Activated CD4-positive, CD25-positive, alpha-beta regulatory T cell (primary cell): Measurements from ENCODE around the gene GMEB2.

ENCODE experiments used
- DNase-seq, 4 experiments: peaks; one replicate each; lab custom pipeline; 2025; lab: John Stamatoyannopoulos, UW

Gene GMEB2

DNA sequence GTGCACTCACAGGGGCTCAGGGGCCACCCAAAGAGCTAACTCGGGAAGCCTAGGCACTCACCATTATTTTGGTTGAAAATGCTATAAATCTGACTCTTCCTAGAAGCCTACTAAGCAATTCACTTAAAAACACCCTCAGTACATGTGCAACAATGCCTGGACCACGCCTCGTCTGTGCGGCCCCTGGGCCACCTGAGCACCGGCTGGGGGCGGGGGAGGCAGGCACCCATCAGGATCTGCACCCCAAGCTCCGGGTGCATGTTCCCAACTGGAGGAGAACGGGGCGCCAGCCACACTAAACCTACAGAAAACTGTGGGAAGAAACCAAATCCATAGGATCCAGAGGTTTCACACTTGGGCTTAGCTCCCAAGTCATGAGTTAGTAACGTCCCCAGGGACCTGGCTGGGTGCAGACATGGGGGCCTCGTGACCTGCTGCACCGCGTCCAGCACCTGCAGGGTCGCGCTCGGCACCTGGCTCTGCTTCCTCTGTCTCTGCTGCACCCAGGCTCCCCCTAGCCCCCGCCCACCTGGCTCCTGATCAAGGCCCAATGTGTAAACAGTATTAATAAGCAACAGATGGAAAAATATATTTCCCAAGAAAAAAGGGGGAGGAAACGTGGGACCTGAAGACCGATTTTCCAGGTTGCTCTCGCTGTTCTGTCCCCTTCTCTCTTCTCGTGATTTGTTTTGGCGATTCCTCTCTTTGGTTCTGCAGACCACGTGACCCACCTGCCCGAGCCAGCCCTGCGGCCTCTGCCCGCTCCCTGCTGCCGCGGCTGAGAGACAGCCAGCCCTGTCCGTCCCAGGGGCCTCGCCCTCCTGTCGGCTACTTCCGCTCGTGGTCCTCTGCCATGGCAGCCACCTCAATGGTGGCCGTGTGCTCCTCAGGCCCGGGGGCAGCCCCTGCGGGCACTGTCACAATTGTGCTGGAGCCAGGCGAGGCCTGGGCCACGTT is 37.4 kb downstream of the GMEB2 start:
- DNase-seq = no peak

DNA sequence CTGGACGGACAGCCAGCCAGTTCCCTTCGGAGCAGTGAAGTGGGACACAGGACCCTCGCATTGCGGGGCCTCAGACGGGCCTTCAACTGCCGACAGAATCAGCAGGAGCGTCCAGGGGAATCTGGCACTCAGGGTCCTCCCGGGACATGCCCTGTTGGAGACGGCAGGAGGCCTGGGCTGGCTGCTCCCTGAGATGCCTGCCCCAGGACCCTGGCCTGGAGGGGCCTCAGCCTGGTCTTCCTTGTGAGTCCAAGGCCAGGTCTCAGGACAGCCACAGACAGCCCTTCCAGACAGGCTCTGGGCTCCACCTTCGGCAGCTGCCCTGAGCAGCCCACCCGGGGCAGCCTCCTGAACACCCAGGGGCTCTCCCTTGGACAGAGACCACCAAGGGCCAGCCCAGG is 38.3 kb downstream of the GMEB2 start:
- no peak for DNase-seq

DNA sequence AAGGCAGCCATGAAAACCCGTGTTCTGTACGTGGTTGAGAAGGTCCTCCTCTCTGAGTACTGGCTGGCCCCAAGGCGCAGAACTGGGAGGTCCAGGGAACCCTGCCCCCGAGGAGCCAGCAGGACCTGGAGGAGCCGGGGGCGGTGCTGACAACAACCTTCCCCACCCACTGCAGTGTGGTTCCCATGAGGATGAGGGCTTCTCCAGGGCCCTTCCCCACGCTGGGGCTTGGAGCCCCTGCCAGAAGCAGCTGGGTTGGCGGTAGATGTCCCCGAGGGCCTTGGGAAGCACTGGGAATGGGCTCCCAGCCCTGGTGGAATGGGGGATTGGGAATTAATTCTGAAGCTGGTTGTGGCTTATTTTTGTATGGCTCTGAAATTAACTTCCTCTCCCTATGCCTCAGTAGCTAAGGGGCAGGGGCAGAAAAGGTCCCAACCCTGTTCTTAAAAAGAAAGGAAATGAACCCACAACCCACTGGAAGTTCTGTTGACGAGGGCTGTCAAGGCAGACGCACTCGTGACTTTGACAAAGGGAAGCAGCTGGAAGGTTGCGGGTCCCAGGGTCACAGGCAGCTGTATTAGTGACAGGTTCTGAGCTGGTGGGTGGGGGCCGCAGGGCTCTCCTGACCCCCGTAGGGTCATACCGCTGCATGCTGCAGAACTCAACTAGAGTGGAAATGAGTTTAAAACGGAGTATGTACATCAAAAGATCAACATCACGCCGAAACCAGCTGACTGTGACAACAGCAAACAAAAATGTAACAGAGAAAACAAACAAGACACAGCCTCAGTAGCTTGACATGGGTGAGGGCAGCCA is 38.9 kb downstream of the GMEB2 start:
- no peak for DNase-seq

DNA sequence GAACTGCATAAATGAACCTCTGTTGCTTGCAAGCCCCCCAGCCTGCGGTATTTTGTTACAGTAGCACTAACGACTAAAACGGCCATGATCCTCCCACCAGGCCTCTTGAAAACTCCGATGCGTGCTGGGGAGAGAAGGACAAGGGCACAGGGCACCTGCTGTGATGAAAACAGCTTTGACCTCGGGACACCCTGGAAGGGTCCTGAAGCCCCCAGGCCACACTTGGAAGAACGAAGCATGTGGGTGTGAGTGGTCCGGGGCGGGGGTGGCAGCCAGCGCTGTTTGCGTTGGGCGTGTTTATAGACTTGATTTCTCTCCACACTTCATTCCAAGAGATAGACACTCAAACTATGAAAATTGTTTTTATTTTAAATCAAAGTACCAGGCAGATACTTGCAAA is 39.6 kb downstream of the GMEB2 start:
- no peak for DNase-seq

DNA sequence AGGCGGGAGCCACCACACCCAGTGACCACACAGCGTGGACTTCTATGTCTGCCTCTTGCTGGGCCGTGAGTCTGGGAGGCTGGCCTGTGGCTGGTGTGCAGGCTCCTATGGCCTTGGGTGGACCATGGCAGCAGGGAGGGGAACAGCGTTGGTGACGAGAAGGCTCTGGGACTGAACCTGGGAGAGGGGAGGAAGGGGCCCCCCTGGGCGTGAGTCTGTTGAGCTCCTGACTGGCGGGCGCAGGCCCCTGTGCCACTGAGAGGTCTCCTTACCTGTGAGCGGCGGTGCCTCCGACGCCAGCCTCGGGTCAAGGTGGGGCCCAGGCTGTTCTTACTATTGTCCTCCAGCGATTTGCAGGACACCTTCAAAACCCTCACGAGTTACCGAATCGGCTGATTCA is 40.1 kb downstream of the GMEB2 start:
- DNase-seq = no peak

DNA sequence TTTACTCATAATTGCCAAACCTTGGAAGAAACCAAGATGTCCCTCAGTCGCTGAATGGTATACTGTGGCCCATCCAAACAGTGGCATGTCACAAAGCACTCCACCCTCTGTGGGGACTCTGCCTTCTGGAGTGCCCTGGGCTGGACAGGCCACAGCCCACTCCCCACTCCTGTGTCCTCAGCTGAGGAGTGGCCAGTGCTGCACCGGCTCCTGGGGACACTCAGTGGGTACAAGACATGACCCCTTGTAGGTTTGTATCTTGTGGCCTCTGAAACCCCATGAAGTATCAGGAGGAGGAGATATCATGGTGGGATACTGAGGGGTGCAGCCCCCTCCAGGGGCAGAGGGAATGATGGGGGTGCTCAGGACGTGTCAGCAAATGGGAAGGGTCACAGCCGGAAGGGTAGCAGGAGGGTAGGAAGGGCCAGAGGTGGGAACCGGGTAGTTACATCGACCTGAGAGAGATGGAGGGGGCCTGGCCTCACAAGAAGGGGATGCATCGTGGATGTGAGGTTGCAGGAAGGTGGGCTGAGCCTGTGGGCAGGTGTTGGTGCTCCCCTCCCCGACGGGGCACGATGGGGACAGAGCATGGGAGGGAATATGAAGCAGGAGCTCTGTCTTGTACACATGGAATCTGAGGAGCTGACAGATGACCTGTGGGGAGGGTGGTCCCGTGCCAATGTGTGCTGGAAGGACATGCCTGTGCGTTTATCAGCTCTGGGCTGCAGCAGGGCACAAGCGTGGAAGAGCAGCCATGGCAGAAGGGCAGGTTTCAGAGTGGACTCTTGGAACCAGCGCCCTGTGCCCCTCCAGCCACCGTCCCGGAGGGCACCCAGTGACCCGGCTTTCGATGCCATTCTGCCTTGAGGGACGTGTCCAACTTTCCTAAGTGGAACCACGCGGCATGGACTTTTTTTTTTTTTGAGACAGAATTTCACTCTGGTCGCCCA is 41.0 kb downstream of the GMEB2 start:
- no peak for DNase-seq

DNA sequence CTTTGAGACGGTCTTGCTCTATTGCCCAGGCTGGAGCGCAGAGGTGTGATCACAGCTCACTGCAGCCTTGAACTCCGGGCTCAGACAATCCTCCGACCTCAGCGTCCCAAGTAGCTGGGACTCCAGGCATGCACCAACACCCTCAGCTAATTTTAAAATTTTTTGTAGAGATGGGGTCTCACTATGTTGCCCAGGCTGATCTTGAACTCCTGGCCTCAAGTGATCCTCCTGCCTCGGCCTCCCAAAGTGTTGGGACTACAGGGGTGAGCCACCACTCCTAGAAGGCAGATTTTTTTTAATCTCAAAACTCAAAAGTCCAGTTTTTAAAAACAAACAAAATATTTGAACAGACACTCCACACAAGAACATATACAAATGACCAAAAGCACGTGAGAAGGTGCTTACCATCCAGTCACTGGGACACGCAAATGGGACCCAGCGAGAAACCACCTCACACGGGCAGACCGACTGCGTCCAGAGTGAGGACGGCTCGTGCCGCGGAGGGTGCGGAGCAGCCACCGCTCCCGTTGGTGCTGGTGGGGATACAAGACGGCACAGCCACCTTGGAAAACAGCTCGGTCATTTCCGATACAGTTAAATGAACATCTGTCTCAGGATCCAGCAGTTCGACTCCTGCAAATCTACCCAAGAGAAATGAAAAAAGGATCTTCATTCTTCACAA is 44.4 kb downstream of the GMEB2 start:
- DNase-seq = no peak

DNA sequence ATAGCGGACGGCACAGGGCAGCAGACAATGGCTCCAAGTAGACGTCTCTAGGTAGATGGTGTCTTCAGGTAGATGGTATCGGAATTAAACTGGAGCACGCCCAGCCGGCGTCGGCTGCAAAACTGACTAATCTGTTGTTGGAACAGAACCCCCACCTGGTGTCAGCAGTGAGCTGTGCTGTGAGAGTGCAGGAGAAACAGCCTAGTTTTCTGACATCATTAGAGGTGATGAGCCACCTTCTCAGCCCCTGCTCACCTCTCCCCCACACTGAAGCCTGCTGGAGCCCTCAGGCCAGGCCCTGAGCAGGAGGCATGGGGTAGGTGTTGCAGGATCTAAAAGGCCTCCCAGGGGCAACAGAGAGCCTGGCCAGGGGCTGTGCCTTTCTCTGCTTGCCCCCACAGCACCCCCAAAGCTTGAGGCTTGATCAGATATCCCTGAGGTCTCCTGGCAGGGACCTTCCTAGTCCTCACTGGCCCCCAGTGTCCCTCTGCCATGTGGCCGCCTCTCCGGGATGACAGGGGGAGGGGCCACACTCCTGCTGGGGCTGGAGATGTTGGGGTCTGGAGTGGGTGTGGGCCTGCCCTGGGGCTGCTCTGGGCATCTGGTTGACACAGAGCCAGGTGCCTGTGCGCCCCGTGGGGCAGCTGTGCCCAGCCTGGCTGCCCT is 46.0 kb downstream of the GMEB2 start:
- peak in 3 of 4 experiments; percentile 42 to 59 (median 49) for DNase-seq

DNA sequence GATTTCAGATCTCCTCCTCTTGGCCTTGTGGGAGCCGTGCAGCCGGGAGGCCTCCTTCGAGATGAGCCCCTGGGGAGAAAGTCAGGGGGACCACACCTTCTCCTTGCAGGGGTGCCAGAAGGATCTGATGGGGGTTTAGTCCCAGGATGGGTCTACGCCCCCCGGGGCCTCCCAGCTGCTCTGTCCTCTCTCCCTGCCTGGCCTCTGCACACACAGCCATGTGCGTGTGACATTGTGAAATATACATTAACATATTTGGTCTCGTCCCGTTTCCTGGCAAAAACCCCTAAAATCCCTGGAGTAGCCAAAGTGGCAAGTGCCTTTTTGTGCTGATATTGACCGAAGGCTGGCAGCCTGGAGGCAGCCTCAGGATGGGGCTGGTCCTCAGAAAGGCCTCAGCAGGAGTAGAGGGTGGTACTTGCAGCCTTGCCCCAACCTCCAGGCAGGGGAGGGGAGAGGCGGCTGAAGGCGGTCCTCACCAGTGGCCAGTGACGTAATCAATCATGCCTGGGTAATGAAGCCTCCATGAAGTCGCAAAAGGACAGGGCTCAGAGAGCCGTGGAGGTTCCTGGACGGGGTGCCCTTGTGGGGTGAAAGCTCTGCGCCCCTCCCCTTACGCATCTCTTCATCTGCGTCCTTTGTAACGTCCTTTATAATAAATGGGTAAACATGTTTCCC is 47.7 kb downstream of the GMEB2 start:
- no peak for DNase-seq

DNA sequence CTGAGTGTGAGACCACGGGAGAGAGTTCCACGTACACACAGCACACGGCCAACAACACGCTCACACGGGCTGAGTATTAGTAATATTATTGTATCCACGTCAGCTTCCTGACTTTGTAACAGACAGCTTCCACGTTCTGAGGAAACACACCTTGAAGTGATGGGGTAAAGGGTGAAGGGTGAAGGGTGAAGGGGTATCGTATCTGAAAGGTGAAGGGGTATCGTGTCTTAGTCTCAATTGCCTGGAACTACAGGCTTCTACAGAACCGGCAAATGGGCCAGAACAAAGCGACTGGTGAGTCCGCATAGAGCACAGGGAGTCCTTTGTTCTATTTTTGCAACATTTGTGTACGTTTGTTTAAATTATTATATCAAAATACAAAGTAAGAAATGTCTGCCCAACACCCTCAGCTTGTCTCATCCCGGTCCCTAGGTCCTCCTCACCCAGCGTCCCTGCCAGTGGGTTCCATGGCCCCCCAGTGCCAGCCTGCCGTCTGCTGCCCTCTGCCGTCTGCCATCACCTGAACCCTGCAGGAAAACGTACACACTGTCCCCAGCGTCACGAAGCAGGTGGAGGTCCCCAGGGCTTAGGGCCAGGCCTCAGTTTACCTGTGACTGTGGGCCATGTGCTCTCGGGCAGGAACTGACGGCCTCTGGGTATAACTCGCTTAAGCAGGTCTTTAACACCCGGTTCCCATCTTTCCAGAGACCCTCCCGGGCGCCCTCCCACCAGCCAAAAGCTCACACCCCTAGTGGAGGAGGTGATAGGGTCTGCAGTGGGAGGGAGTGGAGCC is 48.5 kb downstream of the GMEB2 start:
- no peak for DNase-seq

DNA sequence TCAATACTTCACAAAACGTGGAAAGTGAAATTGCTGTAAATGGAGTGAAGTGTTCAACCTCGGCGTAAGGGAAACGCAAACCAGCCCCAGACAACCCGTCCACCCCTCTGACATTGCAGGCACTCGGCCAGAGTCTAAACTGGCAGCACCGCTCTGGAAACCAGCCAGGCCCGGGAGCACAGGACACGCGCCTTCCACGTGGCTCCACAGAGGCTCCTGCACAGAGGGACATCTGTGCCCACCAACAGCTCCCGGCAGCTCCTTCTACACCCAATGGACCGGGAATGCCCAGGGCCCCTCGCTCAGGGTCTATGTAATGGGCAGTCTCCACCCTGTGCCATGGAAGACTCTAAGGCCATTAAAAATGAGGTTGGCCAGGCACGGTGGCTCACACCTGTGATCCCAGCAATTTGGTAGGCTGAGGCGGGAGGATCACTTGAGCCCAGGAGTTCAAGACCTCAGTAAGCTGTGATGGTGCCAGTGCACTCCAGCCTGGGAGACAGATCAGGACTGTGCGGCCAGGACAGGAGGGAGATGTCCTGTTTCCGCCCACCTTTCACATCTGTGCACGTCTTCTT is 49.5 kb downstream of the GMEB2 start:
- no peak for DNase-seq

DNA sequence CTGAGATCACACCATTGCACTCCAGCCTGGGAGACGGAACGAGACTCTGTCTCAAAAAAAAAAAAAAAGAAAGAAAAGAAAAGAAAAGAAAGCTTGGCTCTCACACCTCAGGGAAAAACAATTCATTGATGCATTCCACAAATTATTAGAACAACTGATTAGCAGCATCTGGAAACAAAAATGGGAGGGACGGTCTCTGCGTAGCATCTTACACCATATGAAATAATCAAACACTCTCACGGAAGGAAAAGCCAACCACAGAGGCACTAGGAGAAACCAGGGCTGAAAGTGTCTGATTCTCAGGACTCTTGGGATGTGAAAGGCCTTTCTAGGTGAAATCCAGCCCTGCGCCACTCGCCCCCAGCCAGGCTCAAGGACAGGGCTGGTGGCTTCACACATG is 50.6 kb downstream of the GMEB2 start:
- DNase-seq = no peak

DNA sequence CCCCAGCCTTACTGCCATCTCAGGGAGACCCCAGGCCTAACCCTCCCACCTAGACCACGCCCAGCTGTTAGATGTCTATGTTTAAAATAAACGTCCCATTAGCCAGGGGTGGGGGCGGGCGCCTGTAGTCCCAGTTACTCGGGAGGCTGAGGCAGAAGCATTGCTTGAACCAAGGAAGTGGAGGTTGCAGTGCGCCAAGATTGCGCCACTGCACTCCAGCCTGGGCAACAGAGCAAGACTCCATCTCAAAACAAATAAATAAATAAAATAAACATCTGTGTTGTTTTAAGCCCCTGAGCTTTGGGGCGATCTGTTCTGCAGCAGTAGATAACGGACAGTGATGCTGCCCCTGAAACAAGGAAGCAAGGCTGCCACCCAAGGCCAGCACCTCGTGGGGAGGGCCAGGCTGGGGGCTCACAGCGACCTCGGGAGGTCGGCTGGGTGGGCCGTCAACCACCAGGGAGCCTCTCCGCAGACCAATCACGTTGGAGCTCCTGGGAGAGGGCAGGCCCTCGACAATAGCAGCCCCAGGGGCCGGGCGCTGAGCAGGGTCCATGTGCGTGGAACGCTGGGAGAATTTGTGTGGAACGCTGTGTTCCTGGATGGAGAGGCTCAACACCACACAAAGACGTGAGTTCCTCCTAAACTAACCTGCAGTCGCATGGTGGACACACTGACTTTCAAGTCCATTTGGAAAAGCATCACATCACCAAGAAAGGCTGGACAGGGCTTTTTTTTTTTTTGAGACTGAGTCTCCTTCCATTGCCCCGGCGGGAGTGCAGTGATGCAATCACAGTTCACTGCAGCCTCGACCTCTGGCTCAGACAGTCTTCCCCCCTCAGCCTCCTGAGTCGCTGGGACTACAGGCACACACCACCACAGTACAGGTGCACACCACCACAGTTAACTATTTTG is 51.8 kb downstream of the GMEB2 start:
- no peak for DNase-seq

DNA sequence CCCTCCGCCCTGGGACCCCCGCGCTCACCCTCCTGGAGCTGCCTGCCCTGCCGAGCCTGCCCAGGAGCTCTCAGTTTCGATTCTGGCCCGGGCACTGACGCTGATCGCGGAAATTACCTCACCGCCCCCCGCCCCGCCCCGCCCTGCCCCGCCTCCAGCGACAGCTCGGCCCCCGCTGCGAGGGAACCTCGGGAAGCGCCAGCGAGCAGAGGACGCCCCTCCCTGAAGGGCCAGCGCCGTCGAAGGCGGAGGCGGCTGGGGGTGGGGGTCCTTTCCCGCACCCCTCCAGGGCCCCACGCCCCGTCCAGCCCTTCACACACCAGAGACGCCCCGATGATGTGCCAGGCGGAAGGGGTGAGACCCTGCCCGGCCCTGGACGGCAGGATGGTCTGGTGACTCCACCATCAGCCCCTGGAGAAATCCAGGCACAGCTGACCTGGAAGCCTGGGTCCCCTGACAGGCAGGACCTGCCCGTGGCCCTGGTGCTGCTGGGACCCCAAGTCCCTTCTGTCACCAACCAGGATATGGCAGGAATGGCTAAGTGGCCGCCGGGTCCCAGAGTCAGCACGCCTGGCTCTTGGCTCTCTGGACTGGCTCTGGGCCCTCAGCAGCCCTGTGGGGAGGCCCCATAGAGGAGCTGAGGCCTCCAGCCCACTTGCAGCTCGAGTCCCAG is 52.6 kb downstream of the GMEB2 start, which contains the start of gene HELZ2:
TSS of gene HELZ2 (minus strand) at position 84 of the 673 bp plus-strand sequence. CDS start 1,854 bp downstream, outside the sequence.
- peak; percentile 60 to 76 (median 67) for DNase-seq

DNA sequence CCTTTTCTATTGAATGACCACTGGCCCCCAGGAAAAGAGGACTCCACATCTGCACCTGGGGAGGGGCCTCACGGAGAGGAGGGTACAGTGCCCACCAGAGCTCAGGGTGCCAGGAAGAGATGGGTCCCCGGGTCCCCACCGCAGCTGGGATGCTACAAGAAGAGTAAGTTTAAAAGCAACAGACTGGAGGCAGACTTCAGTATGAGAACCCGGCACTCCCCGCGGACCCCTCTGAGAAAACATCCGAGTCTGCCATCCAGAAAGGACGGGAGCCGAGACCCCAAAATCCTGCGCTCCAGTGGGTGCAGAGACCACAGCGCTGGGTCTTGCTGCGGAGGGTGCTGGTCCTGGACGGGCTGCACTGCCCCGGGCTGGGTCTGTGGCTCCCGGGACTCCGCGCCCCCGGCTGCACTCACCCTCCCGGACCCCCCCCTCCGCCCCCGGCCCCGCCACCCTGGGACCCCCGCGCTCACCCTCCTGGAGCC is 53.2 kb downstream of the GMEB2 start:
- no peak for DNase-seq

DNA sequence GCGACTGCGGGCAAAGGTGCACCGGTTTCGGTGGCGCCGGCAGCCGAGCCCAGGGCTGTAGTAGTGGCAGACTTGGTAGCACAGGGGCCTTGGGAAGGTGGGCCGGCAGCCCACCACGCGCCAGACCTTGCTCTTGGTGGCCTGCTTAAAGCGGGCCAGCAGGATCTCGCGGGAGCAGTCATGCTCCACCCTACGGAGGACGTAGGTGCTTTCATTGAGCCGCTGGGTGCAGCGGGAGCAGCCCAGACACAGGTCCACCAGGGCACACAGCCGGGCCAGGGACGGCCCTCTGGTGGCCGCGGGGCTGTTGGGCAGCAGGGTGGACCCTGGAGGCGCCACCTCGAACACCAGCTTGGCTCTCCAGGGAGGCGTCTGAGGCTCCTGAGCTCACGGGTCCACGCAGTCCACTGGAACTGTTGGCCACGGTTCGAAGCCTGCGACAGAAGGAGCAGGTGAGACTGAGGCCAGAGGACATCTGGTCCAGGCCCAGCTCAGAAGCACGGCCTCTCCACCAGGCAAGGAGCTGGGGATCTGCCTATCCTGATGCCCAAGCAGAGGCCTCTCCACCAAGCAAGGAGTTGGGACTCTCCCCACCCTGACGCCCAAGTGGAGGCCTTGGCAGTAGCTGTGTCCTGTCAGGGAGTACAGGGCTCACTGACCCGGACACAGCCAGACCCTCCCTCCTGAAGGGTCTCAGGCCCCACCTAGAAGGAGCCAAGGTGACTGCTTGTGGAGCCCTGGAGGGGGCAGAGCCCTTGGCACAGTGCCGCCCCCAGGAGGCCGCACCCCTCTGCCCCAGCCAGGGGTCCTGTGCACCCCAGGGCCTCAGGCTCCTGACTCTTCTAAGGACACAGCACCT is 53.9 kb downstream of the GMEB2 start:
- DNase-seq = no peak
